Caco-2 (cell line): Measurements from ENCODE around the gene C22orf31. TPM values are rescaled to one million over a fixed set of nuclear protein-coding genes. Genes with fewer than 3 reads are reported as not detected.

Experiments used
- BruUV-seq: library from RNA; stranded (reverse); fragments of 400-500 nt; replicated peaks from 2 replicates; lab custom pipeline; 2021; lab: Mats Ljungman, UMichigan
- CTCF ChIA-PET: fragments of 300-600 bp; sonication (Branson Sonifier 250); formaldehyde crosslinking; loops from one replicate; lab custom pipeline; 2022; ENCODE audit warnings: antibody characterized with exemption; lab: Charles Lee
- POLR2A ChIA-PET: fragments of 300-600 bp; sonication (Branson Sonifier 250); formaldehyde crosslinking; loops from one replicate; lab custom pipeline; 2022; ENCODE audit warnings: antibody characterized with exemption; lab: Charles Lee
- DNase-seq, 2 experiments: peaks; one replicate each; pipeline versions ENCODE4 v3.0.0 to v3.0.0-alpha.2; 2020 to 2022
- H3K27me3 ChIP-seq: replicated peaks from 2 replicates; pipeline ENCODE4 v1.6.0; 2011; ENCODE audit warnings: low read length; ENCODE audit not compliant: control insufficient read depth, insufficient read depth
- H3K36me3 ChIP-seq: 2 replicates; pipeline ENCODE4 v1.5.1; 2011; ENCODE audit warnings: low read length; ENCODE audit not compliant: control insufficient read depth, insufficient read depth
- H3K4me1 ChIP-seq: fragments of 250-450 bp; sonication (Bioruptor Pico); 2 replicates; pipeline ENCODE4 v1.5.1; 2020; ENCODE audit warnings: mild to moderate bottlenecking
- H3K4me3 ChIP-seq: 2 replicates; pipeline ENCODE4 v1.5.1; 2011; ENCODE audit warnings: low read depth, mild to moderate bottlenecking, control low read depth, low read length
- H3K9me3 ChIP-seq: fragments of 250-450 bp; sonication (Bioruptor Pico); 2 replicates; pipeline ENCODE4 v1.5.1; 2020; ENCODE audit warnings: mild to moderate bottlenecking, moderate library complexity
- H3K27ac Mint-ChIP-seq: one replicate; pipeline ENCODE4 v1.8.0; 2022; ENCODE audit warnings: mixed read lengths; ENCODE audit not compliant: unreplicated experiment
- H3K27me3 Mint-ChIP-seq: one replicate; pipeline ENCODE4 v1.8.0; 2022; ENCODE audit warnings: mixed read lengths; ENCODE audit not compliant: insufficient read depth, unreplicated experiment
- H3K36me3 Mint-ChIP-seq: one replicate; pipeline ENCODE4 v1.8.0; 2022; ENCODE audit warnings: mild to moderate bottlenecking, mixed read lengths; ENCODE audit not compliant: insufficient read depth, unreplicated experiment
- H3K4me1 Mint-ChIP-seq: one replicate; pipeline ENCODE4 v1.8.0; 2022; ENCODE audit warnings: low read depth, mixed read lengths; ENCODE audit not compliant: unreplicated experiment
- H3K4me3 Mint-ChIP-seq: one replicate; pipeline ENCODE4 v1.8.0; 2022; ENCODE audit warnings: mild to moderate bottlenecking, moderate library complexity, mixed read lengths; ENCODE audit not compliant: unreplicated experiment
- H3K9me3 Mint-ChIP-seq: one replicate; pipeline ENCODE4 v1.8.0; 2022; ENCODE audit warnings: mixed read lengths; ENCODE audit not compliant: unreplicated experiment
- intact Hi-C: fragments of 100-400 bp; cut with micrococcal nuclease; formaldehyde crosslinking; loops from one replicate; pipeline ENCODE4 v1.10.0; 2022; ENCODE audit not compliant: unreplicated experiment
- total RNA-seq: library from RNA; stranded (reverse); gene quantifications from 2 replicates; pipeline ENCODE4 v1.2.3, GENCODE V29; 2022
- TF ChIP-seq, protein P1 (sequence below), 2 experiments: fragments of 200-600 bp in 1 of 2; IDR thresholded peaks; 1 replicate in 1 of 2; 2 replicates in 1 of 2; pipeline versions ENCODE4 v1.5.1 to v1.8.0; 2011 to 2022; ENCODE audit warnings: antibody characterized with exemption in 1 of 2, control low read depth in 1 of 2, inconsistent platforms in 1 of 2, low read depth in 1 of 2, low read length in 1 of 2, mild to moderate bottlenecking in 1 of 2, moderate library complexity in 1 of 2; ENCODE audit not compliant: insufficient read depth in 1 of 2, severe bottlenecking in 1 of 2, unreplicated experiment in 1 of 2

Gene C22orf31
- total RNA-seq, 1 experiment from 2014 or later: not detected

DNA sequence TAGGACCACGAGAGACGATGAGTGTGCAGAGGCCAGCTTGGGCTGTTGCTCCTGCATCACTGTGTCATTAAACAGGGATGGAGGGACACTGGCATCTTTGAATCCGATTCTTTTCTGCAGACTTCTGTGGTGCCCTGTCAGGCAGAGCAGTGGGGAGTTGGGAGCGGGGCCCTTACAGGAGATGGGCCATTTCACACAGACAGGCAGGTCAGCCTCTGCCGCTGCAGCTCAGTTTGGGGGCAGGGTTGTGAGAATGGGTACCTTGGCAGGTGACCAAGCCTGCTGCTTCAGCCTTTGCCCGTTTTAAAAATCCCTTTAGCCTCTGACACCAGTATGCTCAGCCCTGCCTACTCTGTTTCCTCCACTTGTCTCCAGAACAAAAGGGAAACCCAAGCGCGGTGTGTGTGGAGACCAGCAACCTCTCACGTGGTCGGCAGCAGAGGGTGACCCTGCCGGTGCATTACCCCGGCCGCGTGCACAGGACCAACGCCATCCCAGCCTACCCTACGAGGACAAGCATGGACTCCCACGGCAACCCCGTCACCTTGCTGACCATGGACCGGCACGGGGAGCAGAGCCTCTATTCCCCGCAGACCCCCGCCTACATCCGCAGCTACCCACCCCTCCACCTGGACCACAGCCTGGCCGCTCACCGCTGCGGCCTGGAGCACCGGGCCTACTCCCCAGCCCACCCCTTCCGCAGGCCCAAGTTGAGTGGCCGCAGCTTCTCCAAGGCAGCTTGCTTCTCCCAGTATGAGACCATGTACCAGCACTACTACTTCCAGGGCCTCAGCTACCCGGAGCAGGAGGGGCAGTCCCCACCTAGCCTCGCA is 12.6 kb downstream of the C22orf31 start:
- TF ChIP-seq, protein P1, sequence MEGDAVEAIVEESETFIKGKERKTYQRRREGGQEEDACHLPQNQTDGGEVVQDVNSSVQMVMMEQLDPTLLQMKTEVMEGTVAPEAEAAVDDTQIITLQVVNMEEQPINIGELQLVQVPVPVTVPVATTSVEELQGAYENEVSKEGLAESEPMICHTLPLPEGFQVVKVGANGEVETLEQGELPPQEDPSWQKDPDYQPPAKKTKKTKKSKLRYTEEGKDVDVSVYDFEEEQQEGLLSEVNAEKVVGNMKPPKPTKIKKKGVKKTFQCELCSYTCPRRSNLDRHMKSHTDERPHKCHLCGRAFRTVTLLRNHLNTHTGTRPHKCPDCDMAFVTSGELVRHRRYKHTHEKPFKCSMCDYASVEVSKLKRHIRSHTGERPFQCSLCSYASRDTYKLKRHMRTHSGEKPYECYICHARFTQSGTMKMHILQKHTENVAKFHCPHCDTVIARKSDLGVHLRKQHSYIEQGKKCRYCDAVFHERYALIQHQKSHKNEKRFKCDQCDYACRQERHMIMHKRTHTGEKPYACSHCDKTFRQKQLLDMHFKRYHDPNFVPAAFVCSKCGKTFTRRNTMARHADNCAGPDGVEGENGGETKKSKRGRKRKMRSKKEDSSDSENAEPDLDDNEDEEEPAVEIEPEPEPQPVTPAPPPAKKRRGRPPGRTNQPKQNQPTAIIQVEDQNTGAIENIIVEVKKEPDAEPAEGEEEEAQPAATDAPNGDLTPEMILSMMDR (IDR thresholded peaks at IDR 0.05; ENCODE audit: insufficient read depth in 1 of 2, low read depth in 1 of 2, low read length in 1 of 2, severe bottlenecking in 1 of 2, unreplicated experiment in 1 of 2): no peak
- Histone ChIP-seq H3K27me3 (no peaks in the 10 kb centered on the region), H3K4me1 (no peaks in the 10 kb centered on the region), H3K9me3 (no peaks in the 10 kb centered on the region), H3K4me3 (no peak overlapping the region), H3K36me3 (peaks cover 8% of the 10 kb centered on the region)
- no TSS peak for BruUV-seq
- intact Hi-C loops: no loop called here
- H3K36me3 Mint-ChIP-seq: peaks cover 89% of the 10 kb centered on the region
- no peak overlapping the region for H3K4me3 Mint-ChIP-seq
- no peak for DNase-seq
- H3K4me1 Mint-ChIP-seq: peaks cover 8% of the 10 kb centered on the region
- H3K27ac Mint-ChIP-seq: no peak overlapping the region
- ChIA-PET CTCF (no interaction called here), POLR2A (no interaction called here)
- H3K9me3 Mint-ChIP-seq: no peaks in the 10 kb centered on the region
- no peaks in the 10 kb centered on the region for H3K27me3 Mint-ChIP-seq

DNA sequence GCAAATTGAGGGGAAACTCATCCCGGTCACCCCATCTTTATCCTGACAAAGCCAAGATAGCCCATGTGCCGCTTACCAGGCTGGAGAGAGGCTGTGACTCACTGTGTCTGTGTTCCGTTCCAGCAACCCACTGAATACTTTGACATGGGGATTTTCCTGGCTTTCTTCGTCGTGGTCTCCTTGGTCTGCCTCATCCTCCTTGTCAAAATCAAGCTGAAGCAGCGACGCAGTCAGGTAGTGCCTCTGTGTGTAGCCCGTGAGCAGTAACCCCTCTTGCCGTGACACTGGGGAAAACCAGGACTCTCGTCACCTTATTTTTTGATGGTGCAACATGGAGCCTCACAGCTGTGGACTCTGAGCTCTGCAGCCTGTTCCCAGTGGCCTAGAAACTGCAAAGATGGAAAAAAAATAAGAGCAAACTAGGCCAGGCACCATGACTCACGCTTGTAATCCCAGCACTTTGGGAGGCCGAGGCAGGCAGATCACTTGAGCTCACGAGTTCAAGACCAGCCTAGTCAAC is 16.9 kb downstream of the C22orf31 start:
- Mint-ChIP-seq H3K36me3 (peaks cover 90% of the 10 kb centered on the region), H3K27ac (no peak overlapping the region), H3K4me3 (no peak overlapping the region), H3K4me1 (peaks cover 7% of the 10 kb centered on the region), H3K27me3 (no peaks in the 10 kb centered on the region), H3K9me3 (no peaks in the 10 kb centered on the region)
- BruUV-seq: no TSS peak
- ChIA-PET POLR2A (no interaction called here), CTCF (interaction anchor here (0.9 kb wide), 1 partner anchor 163 kb away, joined by 3 read pairs; no protein-coding TSS in a partner anchor)
- TF ChIP-seq, protein P1 (IDR thresholded peaks at IDR 0.05; ENCODE audit: insufficient read depth in 1 of 2, low read depth in 1 of 2, low read length in 1 of 2, severe bottlenecking in 1 of 2, unreplicated experiment in 1 of 2): no peak
- no peak overlapping the region for H3K4me3 ChIP-seq
- intact Hi-C loops: loop anchor here (5.0 kb wide), 2 partner anchors 52 to 442 kb away; no protein-coding TSS in a partner anchor
- DNase-seq: no peak
- peaks cover 13% of the 10 kb centered on the region for H3K4me1 ChIP-seq
- peaks cover 8% of the 10 kb centered on the region for H3K36me3 ChIP-seq
- no peaks in the 10 kb centered on the region for H3K27me3 ChIP-seq
- H3K9me3 ChIP-seq: no peaks in the 10 kb centered on the region

DNA sequence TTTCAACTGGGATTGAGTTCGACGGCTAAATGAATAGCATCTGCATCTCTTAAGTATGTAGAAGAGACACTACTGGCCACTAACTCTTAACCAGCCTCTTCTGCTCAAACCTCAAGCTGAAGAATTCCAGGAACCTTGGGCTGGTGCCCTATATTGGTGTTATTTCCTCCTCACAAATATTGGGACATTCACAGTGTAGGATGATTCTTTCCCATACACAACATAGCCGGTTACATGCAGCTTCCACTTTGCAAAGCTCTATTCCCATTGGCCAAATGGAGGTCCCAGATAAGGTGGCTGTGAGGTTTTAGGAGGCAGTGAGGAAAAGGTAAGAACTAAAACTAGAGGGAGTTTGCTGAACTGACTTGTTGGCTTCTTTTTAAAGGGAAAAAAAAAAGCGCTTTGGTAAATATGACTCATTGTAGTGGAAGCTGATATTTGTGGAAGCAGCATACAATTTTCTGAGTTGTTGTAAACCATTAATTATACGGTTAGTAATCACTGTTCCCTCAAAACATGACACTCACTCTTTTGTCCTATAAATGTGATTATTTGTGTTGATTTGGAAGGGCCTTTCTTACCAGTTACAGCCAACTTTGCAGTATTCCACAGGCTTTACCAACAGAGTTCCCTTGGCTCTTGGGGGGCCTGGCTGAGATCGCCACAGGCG is 17.6 kb downstream of the C22orf31 start:
- TF ChIP-seq, protein P1 (IDR thresholded peaks at IDR 0.05; ENCODE audit: insufficient read depth in 1 of 2, low read depth in 1 of 2, low read length in 1 of 2, severe bottlenecking in 1 of 2, unreplicated experiment in 1 of 2): no peak
- no peaks in the 10 kb centered on the region for H3K27me3 ChIP-seq
- Mint-ChIP-seq H3K9me3 (no peaks in the 10 kb centered on the region), H3K4me1 (peaks cover 7% of the 10 kb centered on the region), H3K27me3 (no peaks in the 10 kb centered on the region), H3K27ac (no peak overlapping the region), H3K4me3 (no peak overlapping the region), H3K36me3 (peaks cover 90% of the 10 kb centered on the region)
- TSS peak; percentile 18 for BruUV-seq
- H3K9me3 ChIP-seq: no peaks in the 10 kb centered on the region
- peaks cover 18% of the 10 kb centered on the region for H3K4me1 ChIP-seq
- POLR2A ChIA-PET: no interaction called here
- peaks cover 8% of the 10 kb centered on the region for H3K36me3 ChIP-seq
- intact Hi-C loops: loop anchor here (5.0 kb wide), 2 partner anchors 52 to 442 kb away; no protein-coding TSS in a partner anchor
- no peak overlapping the region for H3K4me3 ChIP-seq
- CTCF ChIA-PET: interaction anchor here (0.9 kb wide), 1 partner anchor 162 kb away, joined by 3 read pairs; no protein-coding TSS in a partner anchor
- no peak for DNase-seq
